ENCODE measurements around the gene PPP1R14B. TPM values are rescaled to one million over a fixed set of nuclear protein-coding genes. Genes with fewer than 3 reads are reported as not detected.

Gene PPP1R14B, protein sequence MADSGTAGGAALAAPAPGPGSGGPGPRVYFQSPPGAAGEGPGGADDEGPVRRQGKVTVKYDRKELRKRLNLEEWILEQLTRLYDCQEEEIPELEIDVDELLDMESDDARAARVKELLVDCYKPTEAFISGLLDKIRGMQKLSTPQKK
- total RNA-seq, result 100 to 1,000 TPM; 285 to 287 TPM

DNA sequence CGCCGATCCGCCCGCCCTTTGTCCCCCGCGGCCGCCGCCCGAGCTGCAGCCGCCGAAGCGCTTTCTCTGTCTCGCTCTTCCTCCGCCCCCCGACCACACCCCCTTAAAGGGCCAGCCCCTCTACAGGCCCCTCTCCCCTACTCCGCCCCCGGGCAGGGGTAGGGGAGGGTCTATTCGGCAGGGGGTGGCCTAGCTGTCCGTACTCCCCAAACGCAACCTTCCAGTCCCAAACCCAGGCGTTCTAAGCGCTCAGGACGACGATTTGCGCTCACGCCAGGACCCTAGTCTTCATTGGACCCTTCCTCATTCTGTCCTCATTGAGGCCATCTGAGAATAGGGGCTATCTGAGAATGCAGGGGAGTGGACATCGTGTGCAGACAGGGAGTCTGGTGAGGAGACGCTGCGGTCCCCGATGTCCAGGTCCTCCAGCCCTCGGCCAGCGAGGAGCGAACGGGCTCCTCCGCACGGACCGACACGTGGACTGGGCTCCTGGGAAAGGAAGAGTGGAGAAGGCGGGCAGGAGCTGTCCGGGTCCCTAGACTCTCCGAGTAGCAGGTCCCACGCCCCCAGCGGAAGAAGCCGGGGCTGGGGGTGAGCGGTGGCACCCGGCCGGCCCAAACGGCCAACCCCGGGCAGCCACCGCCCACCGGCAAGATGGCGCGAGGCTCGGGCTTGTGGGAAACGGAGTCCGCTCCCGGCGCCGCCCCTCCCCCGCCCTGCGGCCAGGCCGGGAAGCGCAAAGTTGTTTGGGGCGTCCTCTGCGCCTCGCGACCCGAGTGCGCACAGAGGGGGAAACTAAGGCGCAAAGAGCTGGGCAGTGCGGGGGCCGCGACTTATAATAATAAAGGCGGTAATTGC, at the start of gene PPP1R14B:
Gene PPP1R14B (minus strand): TSS at position 73 of the 858 bp plus-strand sequence. CDS start 270 bp downstream, outside the sequence.
- Mint-ChIP-seq H3K4me3 (peak within 1 kb of the TSS; percentile 94), H3K36me3 (ENCODE audit: low read depth) (peaks cover 28% of the 10 kb centered on the region), H3K9me3 (no peaks in the 10 kb centered on the region), H3K27me3 (no peaks in the 10 kb centered on the region), H3K27ac (peak within 1 kb of the TSS; percentile 93), H3K4me1 (ENCODE audit: low read depth) (peaks cover 33% of the 10 kb centered on the region)
- POLR2A ChIA-PET, result interaction anchor here (1.2 to 10.0 kb wide), 7 partner anchors 8 to 58 kb away, joined by 4 to 132 read pairs (median 4); partner anchors contain the start of genes BAD and FERMT3
- no peak for TF ChIP-seq CTCF (IDR thresholded peaks at IDR 0.05)
- DNase-seq, result peak; percentile 89
- CTCF ChIA-PET, result interaction anchor here (0.9 to 4.6 kb wide), 6 partner anchors 13 to 70 kb away, joined by 3 to 35 read pairs (median 6); partner anchors contain the start of genes CATSPERZ, FERMT3, PRDX5 and TRMT112
- intact Hi-C loops (cut with micrococcal nuclease), result loop anchor here (10.0 kb wide), 1 partner anchor 58 kb away; the partner anchor contains the start of genes CATSPERZ and ESRRA
- peak; percentile 55 for ATAC-seq

DNA sequence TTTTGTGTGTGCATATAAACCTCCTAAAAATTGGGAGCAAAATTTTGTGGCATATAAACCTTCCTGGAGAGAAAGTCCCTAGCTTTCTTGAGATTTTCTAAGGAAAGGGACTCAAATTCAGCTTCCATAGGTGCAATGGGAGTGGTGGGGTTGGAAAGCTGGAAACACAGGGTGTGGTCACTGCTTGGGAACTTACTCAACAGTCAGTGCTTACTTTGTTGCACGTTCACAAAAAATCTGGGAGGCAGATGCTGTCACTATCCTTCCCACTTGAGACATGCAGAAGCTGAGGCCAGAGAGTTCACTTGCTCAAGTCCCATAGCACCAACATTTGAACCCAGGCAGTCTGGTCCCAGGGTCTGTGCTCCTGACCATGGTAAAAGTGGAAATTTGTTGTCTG, 49.5 kb upstream of the PPP1R14B start:
- no peak for TF ChIP-seq CTCF (IDR thresholded peaks at IDR 0.05)
- H3K27ac Mint-ChIP-seq, result no peak overlapping the region
- H3K4me3 Mint-ChIP-seq, result no peak overlapping the region
- intact Hi-C loops (cut with micrococcal nuclease), result no loop called here
- DNase-seq, result no peak
- H3K27me3 Mint-ChIP-seq, result peaks cover 73% of the 10 kb centered on the region
- H3K36me3 Mint-ChIP-seq (ENCODE audit: low read depth), result no peaks in the 10 kb centered on the region
- H3K4me1 Mint-ChIP-seq (ENCODE audit: low read depth), result peaks cover 11% of the 10 kb centered on the region
- CTCF ChIA-PET, result interaction anchor here (1.2 to 1.5 kb wide), 2 partner anchors 25 to 45 kb away, joined by 3 to 4 read pairs; partner anchors contain the start of gene PLCB3
- ATAC-seq, result no peak
- POLR2A ChIA-PET, result interaction anchor here (0.6 to 1.6 kb wide), 4 partner anchors 24 to 72 kb away, joined by 3 to 4 read pairs (median 4); no protein-coding TSS in a partner anchor
- no peaks in the 10 kb centered on the region for H3K9me3 Mint-ChIP-seq

DNA sequence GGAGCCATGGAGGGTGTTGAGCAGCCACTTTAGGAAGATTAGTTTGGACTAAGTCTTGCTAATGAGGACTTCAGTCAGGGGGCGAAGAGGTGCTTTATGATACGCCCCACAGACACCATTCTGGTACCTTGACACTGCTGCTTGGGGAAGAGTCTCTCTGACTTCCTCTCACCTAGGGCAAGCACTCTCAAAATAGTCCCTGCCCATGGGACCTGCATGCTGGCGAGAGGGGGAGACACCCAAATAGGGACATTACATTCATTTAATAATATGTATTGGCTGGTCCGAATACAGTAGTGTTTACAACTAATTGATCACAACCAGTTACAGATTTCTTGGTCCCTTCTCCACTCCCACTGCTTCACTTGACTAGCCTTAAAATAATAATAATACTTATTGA, 49.0 kb upstream of the PPP1R14B start:
- ATAC-seq (no peak), DNase-seq (no peak)
- no peaks in the 10 kb centered on the region for H3K9me3 Mint-ChIP-seq
- intact Hi-C loops (cut with micrococcal nuclease), result no loop called here
- H3K4me3 Mint-ChIP-seq, result no peak overlapping the region
- H3K27ac Mint-ChIP-seq, result no peak overlapping the region
- no peak for TF ChIP-seq CTCF (IDR thresholded peaks at IDR 0.05)
- H3K4me1 Mint-ChIP-seq (ENCODE audit: low read depth), result peaks cover 9% of the 10 kb centered on the region
- peaks cover 74% of the 10 kb centered on the region for H3K27me3 Mint-ChIP-seq
- ChIA-PET CTCF (interaction anchor here (0.7 to 1.5 kb wide), 3 partner anchors 9 to 447 kb away, joined by 3 to 6 read pairs (median 3); partner anchors contain the start of gene PLCB3), POLR2A (no interaction called here)
- H3K36me3 Mint-ChIP-seq (ENCODE audit: low read depth), result no peaks in the 10 kb centered on the region

- ChIA-PET CTCF (interaction anchor here (0.7 to 1.5 kb wide), 2 partner anchors 10 to 448 kb away, joined by 3 to 6 read pairs; no protein-coding TSS in a partner anchor), POLR2A (interaction anchor here (0.7 kb wide), 1 partner anchor 425 kb away, joined by 3 read pairs; no protein-coding TSS in a partner anchor)
- Mint-ChIP-seq H3K9me3 (no peaks in the 10 kb centered on the region), H3K4me1 (ENCODE audit: low read depth) (peaks cover 5% of the 10 kb centered on the region), H3K27ac (no peak overlapping the region), H3K4me3 (no peak overlapping the region), H3K36me3 (ENCODE audit: low read depth) (no peaks in the 10 kb centered on the region), H3K27me3 (peaks cover 70% of the 10 kb centered on the region)
- no peak for TF ChIP-seq CTCF (IDR thresholded peaks at IDR 0.05)
- intact Hi-C loops (cut with micrococcal nuclease), result no loop called here
- ATAC-seq, result no peak
- DNase-seq, result no peak
Observed at GRCh38 chr11:64294774-64295173, 48.0 kb upstream of the PPP1R14B start.

All from activated CD8-positive, alpha-beta T cell treated with anti-CD3 and anti-CD28 coated beads for 36 hours (primary cell).